Measurements from ENCODE around the gene SEL1L.
"Not testable (repeated sequence)": the region's sequence is repeated elsewhere in the genome, so short reads cannot be mapped to it uniquely, and the experiment has no call there.

The SEL1L gene

GRCh38 chr14:81519200-81520011 lies 14.2 kb downstream of the SEL1L start:
- no peak overlapping the region for H3K27ac ChIP-seq
- TF ChIP-seq CTCF (conservative IDR thresholded peaks at IDR 0.05; ENCODE audit: low read depth), result no peak
- no peak for DNase-seq (ENCODE audit: low spot score)
- POLR2A ChIA-PET (ENCODE audit: low non-redundant PET), result no interaction called here
- CTCF ChIA-PET, result no interaction called here

- no peak for TF ChIP-seq CTCF (conservative IDR thresholded peaks at IDR 0.05; ENCODE audit: low read depth)
- no peak overlapping the region for H3K27ac ChIP-seq
- ChIA-PET CTCF (no interaction called here), POLR2A (ENCODE audit: low non-redundant PET) (no interaction called here)
- DNase-seq (ENCODE audit: low spot score), result no peak
These were observed 15.8 kb downstream of the SEL1L start for GRCh38 chr14:81517798-81518398.

DNA sequence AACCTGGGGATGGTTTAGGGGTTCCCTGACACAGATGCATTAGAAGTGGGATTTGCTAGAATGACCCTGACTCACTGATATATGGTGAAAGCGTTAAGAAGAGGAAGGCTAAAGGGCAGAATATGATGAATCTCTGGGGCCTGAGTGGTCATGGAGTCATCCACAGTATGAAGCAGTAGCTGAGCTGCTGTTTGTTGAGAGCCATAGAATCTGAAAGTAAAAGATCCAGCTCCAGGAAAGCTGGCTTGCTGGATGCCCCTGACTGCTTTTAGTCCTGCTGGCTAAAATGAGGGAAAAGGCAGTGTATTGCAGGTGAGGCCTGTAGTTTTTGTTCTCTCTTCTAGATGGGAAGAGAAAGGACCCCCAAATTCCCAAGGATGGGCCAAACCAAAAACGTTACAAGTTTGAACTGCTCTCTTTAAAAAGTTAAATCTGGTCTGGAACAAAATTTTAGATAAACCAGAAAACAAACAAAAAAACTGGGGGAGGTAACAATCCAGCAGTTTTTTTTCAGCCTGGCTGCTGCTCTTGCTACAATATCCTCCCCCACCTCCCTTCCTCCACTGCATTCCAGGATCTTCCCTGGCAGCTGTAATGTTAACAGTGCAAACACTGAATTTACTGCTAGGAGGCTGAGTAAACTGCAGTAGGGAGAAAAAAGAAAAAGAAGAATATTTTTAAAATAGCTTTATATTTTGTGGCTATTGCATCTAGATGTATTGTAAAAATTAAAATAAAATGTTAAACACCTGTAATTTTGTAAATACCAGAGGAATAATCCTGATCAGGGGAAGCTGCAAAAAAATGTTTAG lies 16.5 kb downstream of the SEL1L start:
- CTCF ChIA-PET, result no interaction called here
- no peak for TF ChIP-seq CTCF (conservative IDR thresholded peaks at IDR 0.05; ENCODE audit: low read depth)
- DNase-seq (ENCODE audit: low spot score), result no peak
- no peak overlapping the region for H3K27ac ChIP-seq
- POLR2A ChIA-PET (ENCODE audit: low non-redundant PET), result no interaction called here

DNA sequence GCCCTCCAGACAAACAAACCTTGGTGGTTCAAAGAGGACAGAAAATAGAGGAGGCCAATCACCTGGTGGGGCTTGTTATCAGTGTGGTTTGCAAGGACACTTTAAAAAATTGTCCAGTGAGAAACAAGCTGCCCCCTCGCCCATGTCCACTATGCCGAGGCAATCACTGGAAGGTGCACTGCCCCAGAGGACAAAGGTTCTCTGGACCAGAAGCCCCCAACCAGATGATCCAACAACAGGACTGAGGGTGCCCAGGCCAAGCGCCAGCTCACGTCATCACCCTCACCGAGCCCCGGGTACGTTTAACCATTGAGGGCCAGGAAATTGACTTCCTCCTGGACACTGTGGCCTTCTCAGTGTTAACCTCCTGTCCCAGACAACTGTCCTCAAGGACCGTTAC lies 17.7 kb downstream of the SEL1L start:
- CTCF ChIA-PET; POLR2A ChIA-PET (ENCODE audit: low non-redundant PET); H3K27ac ChIP-seq; DNase-seq (ENCODE audit: low spot score): not testable (repeated sequence)

DNA sequence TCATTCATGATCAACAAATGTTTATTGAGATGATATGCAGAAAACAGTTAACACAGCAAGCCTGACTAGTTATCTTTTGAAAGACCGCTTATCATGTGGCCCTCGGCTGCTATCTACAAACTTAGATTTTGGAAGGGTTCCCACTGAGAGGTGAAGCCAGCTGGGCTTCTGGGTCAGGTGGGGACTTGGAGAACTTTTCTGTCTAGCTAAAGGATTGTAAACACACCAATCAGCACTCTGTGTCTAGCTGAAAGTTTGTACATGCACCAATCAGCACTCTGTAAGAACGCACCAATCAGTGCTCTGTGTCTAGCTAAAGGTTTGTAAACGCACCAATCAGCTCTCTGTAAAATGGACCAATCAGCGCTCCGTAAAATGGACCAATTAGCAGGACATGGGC lies 20.8 kb downstream of the SEL1L start:
- DNase-seq (ENCODE audit: low spot score); H3K27ac ChIP-seq; POLR2A ChIA-PET (ENCODE audit: low non-redundant PET); CTCF ChIA-PET: not testable (repeated sequence)

GRCh38 chr14:81511111-81511904 lies 22.3 kb downstream of the SEL1L start:
- POLR2A ChIA-PET (ENCODE audit: low non-redundant PET), result interaction anchor here (0.5 kb wide), 1 partner anchor 125 kb away, joined by 3 read pairs; no protein-coding TSS in a partner anchor
- H3K27ac ChIP-seq, result no peak overlapping the region
- CTCF ChIA-PET, result no interaction called here
- no peak for TF ChIP-seq CTCF (conservative IDR thresholded peaks at IDR 0.05; ENCODE audit: low read depth)
- no peak for DNase-seq (ENCODE audit: low spot score)

- TF ChIP-seq CTCF (conservative IDR thresholded peaks at IDR 0.05; ENCODE audit: low read depth), result no peak
- ChIA-PET POLR2A (ENCODE audit: low non-redundant PET) (no interaction called here), CTCF (no interaction called here)
- DNase-seq (ENCODE audit: low spot score), result no peak
- no peak overlapping the region for H3K27ac ChIP-seq
These were observed 23.7 kb downstream of the SEL1L start for GRCh38 chr14:81509838-81510452.

Data from RWPE1 (cell line).